OCI-LY1 (cell line): ENCODE measurements around the gene STAU1.
"Not testable (repeated sequence)": the region's sequence is repeated elsewhere in the genome, so short reads cannot be mapped to it uniquely, and the experiment has no call there.

Source experiments
- H2AFZ ChIP-seq: fragments of 200-600 bp; sonication (generic), shearing (Covaris generic); 2 replicates; pipeline ENCODE4 v1.6.0; 2014; ENCODE audit warnings: antibody characterized with exemption, mild to moderate bottlenecking, low read length
- H3F3A ChIP-seq: fragments of 200-600 bp; sonication (generic), shearing (Covaris generic); 2 replicates; pipeline ENCODE4 v1.6.0; 2014; ENCODE audit warnings: mild to moderate bottlenecking, antibody characterized with exemption, low read length, moderate library complexity; ENCODE audit not compliant: insufficient read depth
- H3K27ac ChIP-seq: fragments of 200-600 bp; sonication (generic); 2 replicates; pipeline ENCODE4 v1.5.1; 2014; ENCODE audit warnings: low read length, mixed run types, mild to moderate bottlenecking, low read depth; ENCODE audit not compliant: poor library complexity, severe bottlenecking
- H3K27me3 ChIP-seq: fragments of 200-600 bp; sonication (generic); 2 replicates; pipeline ENCODE4 v1.6.0; 2014; ENCODE audit warnings: antibody characterized with exemption, mild to moderate bottlenecking, low read length, moderate library complexity; ENCODE audit not compliant: insufficient read depth
- H3K36me3 ChIP-seq: fragments of 200-600 bp; sonication (generic); 2 replicates; pipeline ENCODE4 v1.6.1; 2014; ENCODE audit warnings: mild to moderate bottlenecking, antibody characterized with exemption, low read length, moderate library complexity, mixed read lengths; ENCODE audit not compliant: insufficient read depth
- H3K4me1 ChIP-seq: fragments of 200-600 bp; sonication (generic); 2 replicates; pipeline ENCODE4 v1.5.1; 2014; ENCODE audit warnings: mild to moderate bottlenecking, low read length, moderate library complexity; ENCODE audit not compliant: insufficient read depth, severe bottlenecking
- H3K4me2 ChIP-seq: fragments of 200-600 bp; sonication (generic), shearing (Covaris generic); 2 replicates; pipeline ENCODE4 v1.6.1; 2014; ENCODE audit warnings: low read length
- H3K4me3 ChIP-seq: fragments of 200-600 bp; sonication (generic); 2 replicates; pipeline ENCODE4 v1.5.1; 2014; ENCODE audit warnings: low read length, low read depth, mild to moderate bottlenecking, mixed read lengths; ENCODE audit not compliant: poor library complexity, severe bottlenecking
- H3K79me2 ChIP-seq: fragments of 200-600 bp; shearing (Covaris generic); 2 replicates; pipeline ENCODE4 v1.6.1; 2016; ENCODE audit warnings: mixed run types, low read length, mixed read lengths; ENCODE audit not compliant: insufficient read depth
- H3K9ac ChIP-seq: fragments of 200-600 bp; sonication (generic), shearing (Covaris generic); 2 replicates; pipeline ENCODE4 v1.6.1; 2014; ENCODE audit warnings: mild to moderate bottlenecking, low read length, mixed read lengths
- H3K9me2 ChIP-seq: fragments of 200-600 bp; sonication (generic), shearing (Covaris generic); 2 replicates; pipeline ENCODE4 v1.6.1; 2014; ENCODE audit warnings: low read depth, mild to moderate bottlenecking, low read length, mixed read lengths
- H3K9me3 ChIP-seq: fragments of 200-600 bp; shearing (Covaris generic); 2 replicates; pipeline ENCODE4 v1.6.1; 2014; ENCODE audit warnings: low read length, mixed read lengths
- H4K20me1 ChIP-seq: fragments of 200-600 bp; sonication (generic), shearing (Covaris generic); 2 replicates; pipeline ENCODE4 v1.6.0; 2016; ENCODE audit warnings: mild to moderate bottlenecking, low read length; ENCODE audit not compliant: insufficient read depth
- EZH2 ChIP-seq: fragments of 200-600 bp; sonication (generic), shearing (Covaris generic); IDR thresholded peaks from 2 replicates; pipeline ENCODE4 v1.8.0; 2017; ENCODE audit warnings: borderline replicate concordance, mixed run types, mild to moderate bottlenecking, antibody characterized with exemption, low read length, moderate library complexity, mixed read lengths
- TF ChIP-seq, protein P1 (sequence below): fragments of 200-600 bp; sonication (generic), shearing (Covaris generic); IDR thresholded peaks from 2 replicates; pipeline ENCODE4 v1.5.1; 2017; ENCODE audit warnings: mild to moderate bottlenecking, antibody characterized with exemption, low read length, moderate library complexity, mixed read lengths

Gene STAU1

DNA sequence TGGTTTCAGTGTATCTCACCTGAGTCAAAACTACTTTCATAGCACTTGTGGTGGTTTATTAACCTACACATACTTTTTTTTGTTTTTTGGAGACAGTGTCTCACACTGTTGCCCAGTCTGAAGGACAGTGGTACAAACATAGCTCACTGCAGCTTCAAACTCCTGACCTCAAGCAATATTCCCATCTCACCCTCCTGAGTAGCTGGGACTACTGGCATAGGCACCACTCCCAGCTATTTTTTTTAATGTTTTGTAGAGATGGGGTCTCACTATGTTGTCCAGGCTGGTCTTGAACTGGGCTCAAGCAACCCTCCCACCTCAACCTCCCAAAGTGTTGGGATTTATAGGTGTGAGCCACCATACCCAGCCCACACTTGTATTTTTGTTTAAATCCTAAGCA lies 49.7 kb downstream of the STAU1 start:
- Histone ChIP-seq H2AFZ (no peak overlapping the region), H3K4me1 (no peaks in the 10 kb centered on the region), H4K20me1 (no peaks in the 10 kb centered on the region), H3K27ac (no peak overlapping the region), H3K4me3 (no peak overlapping the region), H3K4me2 (no peak overlapping the region), H3K27me3 (no peaks in the 10 kb centered on the region), H3F3A (no peaks in the 10 kb centered on the region), H3K9me2 (no peaks in the 10 kb centered on the region), H3K36me3 (peaks cover 23% of the 10 kb centered on the region; the same call in 1 of the 2 replicates), H3K79me2 (no peaks in the 10 kb centered on the region), H3K9me3 (no peaks in the 10 kb centered on the region), H3K9ac (no peak overlapping the region)
- TF ChIP-seq, protein P1, sequence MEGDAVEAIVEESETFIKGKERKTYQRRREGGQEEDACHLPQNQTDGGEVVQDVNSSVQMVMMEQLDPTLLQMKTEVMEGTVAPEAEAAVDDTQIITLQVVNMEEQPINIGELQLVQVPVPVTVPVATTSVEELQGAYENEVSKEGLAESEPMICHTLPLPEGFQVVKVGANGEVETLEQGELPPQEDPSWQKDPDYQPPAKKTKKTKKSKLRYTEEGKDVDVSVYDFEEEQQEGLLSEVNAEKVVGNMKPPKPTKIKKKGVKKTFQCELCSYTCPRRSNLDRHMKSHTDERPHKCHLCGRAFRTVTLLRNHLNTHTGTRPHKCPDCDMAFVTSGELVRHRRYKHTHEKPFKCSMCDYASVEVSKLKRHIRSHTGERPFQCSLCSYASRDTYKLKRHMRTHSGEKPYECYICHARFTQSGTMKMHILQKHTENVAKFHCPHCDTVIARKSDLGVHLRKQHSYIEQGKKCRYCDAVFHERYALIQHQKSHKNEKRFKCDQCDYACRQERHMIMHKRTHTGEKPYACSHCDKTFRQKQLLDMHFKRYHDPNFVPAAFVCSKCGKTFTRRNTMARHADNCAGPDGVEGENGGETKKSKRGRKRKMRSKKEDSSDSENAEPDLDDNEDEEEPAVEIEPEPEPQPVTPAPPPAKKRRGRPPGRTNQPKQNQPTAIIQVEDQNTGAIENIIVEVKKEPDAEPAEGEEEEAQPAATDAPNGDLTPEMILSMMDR = no peak
- TF ChIP-seq EZH2 = no peak

DNA sequence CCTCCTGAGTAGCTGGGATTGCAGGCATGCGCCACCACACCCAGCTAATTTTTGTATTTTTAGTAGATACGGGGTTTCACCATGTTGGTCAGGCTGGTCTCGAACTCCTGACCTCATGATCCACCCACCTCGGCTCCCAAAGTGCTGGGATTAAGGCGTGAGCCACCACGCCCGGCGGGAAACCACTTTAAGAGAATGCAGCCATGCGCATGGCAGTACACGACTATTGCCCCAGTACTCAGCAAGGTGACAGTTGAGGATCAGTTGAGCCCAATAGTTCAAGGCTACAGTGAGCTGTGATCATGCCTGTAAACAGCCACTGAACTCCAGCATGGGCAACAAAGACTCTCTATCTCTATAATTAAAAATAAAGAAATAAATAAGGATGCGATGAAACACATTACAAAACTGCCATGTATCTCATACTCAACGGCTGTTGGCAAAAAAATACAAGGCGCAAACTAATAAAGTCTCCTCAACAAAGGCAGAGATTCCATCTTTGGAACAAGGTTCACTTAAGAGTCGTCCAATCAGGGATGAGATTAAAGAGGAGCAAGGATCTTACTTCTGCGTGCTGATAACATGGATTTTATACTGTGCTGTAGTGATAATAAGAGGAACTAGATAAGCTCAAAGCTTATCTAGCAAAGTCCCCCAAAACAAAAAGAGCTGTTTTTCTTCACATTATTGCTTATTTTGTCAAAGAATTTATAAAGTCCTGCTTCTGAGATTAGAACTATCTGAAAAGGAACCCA lies 51.1 kb downstream of the STAU1 start:
- H3K4me3 ChIP-seq = no peak overlapping the region
- H3K4me1 ChIP-seq = no peaks in the 10 kb centered on the region
- H2AFZ ChIP-seq = no peak overlapping the region
- H3K27ac ChIP-seq = no peak overlapping the region
- no peaks in the 10 kb centered on the region for H3K9me2 ChIP-seq
- H3K79me2 ChIP-seq = no peaks in the 10 kb centered on the region
- H3K9me3 ChIP-seq = no peaks in the 10 kb centered on the region
- no peak overlapping the region for H3K9ac ChIP-seq
- TF ChIP-seq, protein P1 = no peak
- no peak for TF ChIP-seq EZH2
- peaks cover 25% of the 10 kb centered on the region; the same call in 1 of the 2 replicates for H3K36me3 ChIP-seq
- no peaks in the 10 kb centered on the region for H4K20me1 ChIP-seq
- no peaks in the 10 kb centered on the region for H3F3A ChIP-seq
- no peak overlapping the region for H3K4me2 ChIP-seq
- no peaks in the 10 kb centered on the region for H3K27me3 ChIP-seq

DNA sequence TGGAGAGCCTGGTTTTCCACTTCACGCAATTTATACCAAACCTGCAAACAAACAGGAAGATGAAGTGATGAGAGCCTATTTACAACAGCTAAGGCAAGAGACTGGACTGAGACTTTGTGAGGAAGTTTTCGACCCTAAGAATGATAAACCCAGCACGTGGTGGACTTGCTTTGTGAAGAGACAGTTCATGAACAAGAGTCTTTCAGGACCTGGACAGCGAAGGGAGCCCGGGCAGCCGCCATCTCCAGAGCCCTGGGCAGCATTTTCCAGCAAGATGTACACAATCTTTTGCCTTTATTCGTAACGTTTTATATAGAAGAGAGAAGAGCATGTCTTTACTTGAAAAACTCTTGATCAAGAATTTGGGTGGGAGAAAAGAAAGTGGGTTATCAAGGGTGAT lies 53.3 kb downstream of the STAU1 start:
- H3K9ac ChIP-seq = not testable (repeated sequence)

DNA sequence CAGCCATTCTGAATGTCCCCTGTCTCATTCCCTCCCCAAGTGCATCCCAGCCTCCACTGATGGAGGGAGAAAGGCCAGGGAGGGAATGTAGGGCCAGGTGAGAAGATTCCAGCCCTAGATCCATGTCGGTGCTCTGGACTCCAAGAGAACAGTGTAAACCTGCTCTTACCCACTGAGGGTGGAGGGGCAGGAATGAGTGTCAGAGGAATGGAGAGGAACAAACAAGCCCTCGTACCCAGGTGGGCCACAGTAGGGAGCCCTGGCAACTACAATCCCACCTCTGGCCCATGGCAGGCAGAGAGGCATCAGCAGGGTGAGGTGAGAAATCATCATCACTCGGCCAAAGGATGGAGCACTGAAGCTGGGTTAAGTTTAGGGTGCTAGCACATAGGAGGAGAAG lies 54.6 kb downstream of the STAU1 start:
- no peak overlapping the region for H3K9ac ChIP-seq
- no peak overlapping the region for H3K4me2 ChIP-seq
- no peaks in the 10 kb centered on the region for H3K9me3 ChIP-seq
- TF ChIP-seq EZH2 = no peak
- TF ChIP-seq, protein P1 = no peak
- no peaks in the 10 kb centered on the region for H3K79me2 ChIP-seq
- H4K20me1 ChIP-seq = no peaks in the 10 kb centered on the region
- H3K4me1 ChIP-seq = no peaks in the 10 kb centered on the region
- no peaks in the 10 kb centered on the region for H3K9me2 ChIP-seq
- no peak overlapping the region for H2AFZ ChIP-seq
- no peak overlapping the region for H3K27ac ChIP-seq
- no peaks in the 10 kb centered on the region for H3F3A ChIP-seq
- no peaks in the 10 kb centered on the region for H3K27me3 ChIP-seq
- peaks cover 31% of the 10 kb centered on the region; the same call in 1 of the 2 replicates for H3K36me3 ChIP-seq
- H3K4me3 ChIP-seq = no peak overlapping the region

More for the DNA sequence above, 53.3 kb downstream of the STAU1 start:
- not testable (repeated sequence) for H3K4me3 ChIP-seq, H3K27ac ChIP-seq, H3K4me1 ChIP-seq, H3K4me2 ChIP-seq, H3F3A ChIP-seq, H3K79me2 ChIP-seq, H3K9me2 ChIP-seq, H4K20me1 ChIP-seq, H2AFZ ChIP-seq, H3K9me3 ChIP-seq, H3K27me3 ChIP-seq
- H3K36me3 ChIP-seq = peaks cover 31% of the 10 kb centered on the region; the same call in 1 of the 2 replicates
